H1 (cell line): ENCODE results near the gene PTPN22. TPM values are rescaled to one million over a fixed set of nuclear protein-coding genes. Genes with fewer than 3 reads are reported as not detected.

Experiments used
- CTCF ChIA-PET: fragments of 300-600 bp; sonication (Branson Sonifier 250); formaldehyde crosslinking; loops from one replicate; lab custom pipeline; 2021; ENCODE audit not compliant: partially characterized antibody; lab: Charles Lee
- POLR2A ChIA-PET: fragments of 300-600 bp; sonication (Branson Sonifier 250); formaldehyde crosslinking; loops from one replicate; lab custom pipeline; 2021; ENCODE audit warnings: inconsistent platforms; ENCODE audit not compliant: partially characterized antibody; lab: Charles Lee
- DNase-seq, 2 experiments: peaks; one replicate each; pipeline versions ENCODE4 v3.0.0 to v3.0.0-alpha.2; 2010 to 2022; ENCODE audit warnings: low spot score in 2 of 2, low read depth in 1 of 2, mixed read lengths in 1 of 2
- FAIRE-seq: peaks from 2 replicates; lab custom pipeline; 2011; peaks lifted over from hg19 to GRCh38; lab: Jason Lieb, UNC
- H2AFZ ChIP-seq: 2 replicates; pipeline ENCODE4 v1.8.1; 2012; ENCODE audit warnings: low read length, inconsistent platforms
- H2AK5ac ChIP-seq: 2 replicates; pipeline ENCODE4 v1.6.1; 2013; ENCODE audit warnings: low read depth, low read length
- H2BK120ac ChIP-seq: replicated peaks from 2 replicates; pipeline ENCODE3; 2013; ENCODE audit warnings: low read depth, low read length, inconsistent platforms
- H2BK12ac ChIP-seq: 2 replicates; pipeline ENCODE4 v1.6.1; 2013; ENCODE audit warnings: low read depth, low read length
- H2BK15ac ChIP-seq: 2 replicates; pipeline ENCODE4 v1.6.1; 2013; ENCODE audit warnings: low read length
- H2BK20ac ChIP-seq: 2 replicates; pipeline ENCODE4 v1.6.1; 2013; ENCODE audit warnings: low read length
- H2BK5ac ChIP-seq: 2 replicates; pipeline ENCODE4 v1.6.1; 2013; ENCODE audit warnings: low read depth, low read length
- H3K14ac ChIP-seq: 2 replicates; pipeline ENCODE4 v1.6.1; 2013; ENCODE audit warnings: inconsistent platforms; ENCODE audit not compliant: insufficient read length
- H3K18ac ChIP-seq: 2 replicates; pipeline ENCODE4 v1.6.1; 2013; ENCODE audit warnings: low read length; ENCODE audit errors: extremely low read depth
- H3K23ac ChIP-seq: 2 replicates; pipeline ENCODE4 v1.6.1; 2013; ENCODE audit warnings: inconsistent platforms; ENCODE audit not compliant: insufficient read length
- H3K23me2 ChIP-seq: 2 replicates; pipeline ENCODE4 v1.6.1; 2013; ENCODE audit warnings: low read depth, low read length
- H3K27ac ChIP-seq: 2 replicates; pipeline ENCODE4 v1.6.1; 2011; ENCODE audit warnings: low read depth, low read length, inconsistent platforms
- H3K27me3 ChIP-seq, 4 experiments: replicated peaks in 1 of 4; 1 replicate in 1 of 4; 2 replicates in 3 of 4; pipeline versions ENCODE4 v1.6.1 to v1.8.1; 2011 to 2013; ENCODE audit warnings: low read length in 3 of 4, mild to moderate bottlenecking in 3 of 4, inconsistent platforms in 2 of 4, mixed read lengths in 2 of 4, moderate library complexity in 1 of 4; ENCODE audit not compliant: control insufficient read depth in 3 of 4, insufficient read depth in 3 of 4; ENCODE audit errors: extremely low read depth in 1 of 4
- H3K36me3 ChIP-seq, 4 experiments: 2 replicates each; pipeline versions ENCODE4 v1.6.1 to v1.8.1; 2011 to 2013; ENCODE audit warnings: mild to moderate bottlenecking in 4 of 4, low read length in 3 of 4, moderate library complexity in 2 of 4, control low read depth in 1 of 4, inconsistent platforms in 1 of 4; ENCODE audit not compliant: insufficient read depth in 4 of 4, control insufficient read depth in 2 of 4
- H3K4ac ChIP-seq: replicated peaks from 2 replicates; pipeline ENCODE3; 2013; ENCODE audit warnings: low read length, low read depth, mixed read lengths, inconsistent platforms; ENCODE audit not compliant: insufficient read length
- H3K4me1 ChIP-seq, 4 experiments: replicated peaks in 1 of 4; 1 replicate in 1 of 4; 2 replicates in 3 of 4; pipeline versions ENCODE4 v1.6.1 to v1.8.1; 2011 to 2013; ENCODE audit warnings: low read length in 3 of 4, inconsistent platforms in 2 of 4, mixed read lengths in 1 of 4; ENCODE audit not compliant: insufficient read depth in 4 of 4, control insufficient read depth in 3 of 4
- H3K4me2 ChIP-seq, 2 experiments: 2 replicates each; pipeline versions ENCODE4 v1.6.1 to v1.8.1; 2011 to 2013; ENCODE audit warnings: low read depth in 2 of 2, low read length in 2 of 2, control low read depth in 1 of 2, inconsistent platforms in 1 of 2, mild to moderate bottlenecking in 1 of 2; ENCODE audit not compliant: insufficient read depth in 1 of 2
- H3K4me3 ChIP-seq, 4 experiments: fragments of 200-600, 300-600 bp in 1 of 4; sonication (generic), shearing (Covaris generic), sonication (Bioruptor Twin) in 1 of 4; 2 replicates each; pipeline versions ENCODE4 v1.5.1 to v1.8.1; 2011 to 2016; ENCODE audit warnings: low read length in 4 of 4, low read depth in 3 of 4, control low read depth in 2 of 4, inconsistent platforms in 2 of 4, mild to moderate bottlenecking in 2 of 4, mixed read lengths in 1 of 4, moderate library complexity in 1 of 4; ENCODE audit not compliant: insufficient read depth in 2 of 4; ENCODE audit errors: extremely low read depth in 1 of 4
- H3K56ac ChIP-seq: replicated peaks from 2 replicates; pipeline ENCODE3; 2013; ENCODE audit warnings: low read depth, mild to moderate bottlenecking, mixed read lengths, low read length, inconsistent platforms; ENCODE audit not compliant: insufficient read length
- H3K79me1 ChIP-seq: 2 replicates; pipeline ENCODE4 v1.6.1; 2013; ENCODE audit warnings: low read depth, low read length, control low read depth
- H3K79me2 ChIP-seq, 2 experiments: 2 replicates each; pipeline versions ENCODE4 v1.6.1 to v1.8.1; 2012 to 2013; ENCODE audit warnings: low read length in 2 of 2, mild to moderate bottlenecking in 2 of 2, inconsistent platforms in 1 of 2; ENCODE audit not compliant: insufficient read depth in 2 of 2, control insufficient read depth in 1 of 2
- H3K9ac ChIP-seq, 4 experiments: replicated peaks in 1 of 4; 1 replicate in 1 of 4; 2 replicates in 3 of 4; pipeline versions ENCODE4 v1.6.1 to v1.8.1; 2011 to 2013; ENCODE audit warnings: low read depth in 3 of 4, low read length in 3 of 4, control low read depth in 2 of 4, mild to moderate bottlenecking in 2 of 4, moderate library complexity in 2 of 4, inconsistent platforms in 1 of 4; ENCODE audit errors: extremely low read depth in 1 of 4
- H3K9me3 ChIP-seq, 2 experiments: 2 replicates each; pipeline versions ENCODE4 v1.6.1 to v1.8.1; 2012 to 2013; ENCODE audit warnings: mild to moderate bottlenecking in 2 of 2, moderate library complexity in 2 of 2, control low read depth in 1 of 2, inconsistent platforms in 1 of 2, low read depth in 1 of 2, low read length in 1 of 2, mixed read lengths in 1 of 2; ENCODE audit not compliant: insufficient read depth in 2 of 2
- H4K20me1 ChIP-seq, 2 experiments: replicated peaks in 1 of 2; 2 replicates each; pipeline versions ENCODE3 to v1.8.1; 2011 to 2013; ENCODE audit warnings: inconsistent platforms in 2 of 2, low read length in 2 of 2, mild to moderate bottlenecking in 1 of 2; ENCODE audit not compliant: insufficient read depth in 2 of 2, control insufficient read depth in 1 of 2
- H4K5ac ChIP-seq: 2 replicates; pipeline ENCODE4 v1.6.1; 2013; ENCODE audit warnings: low read length, low read depth, mixed read lengths, inconsistent platforms; ENCODE audit not compliant: insufficient read length
- H4K8ac ChIP-seq: 2 replicates; pipeline ENCODE4 v1.8.0; 2013; ENCODE audit warnings: mild to moderate bottlenecking, moderate library complexity, low read length, inconsistent platforms; ENCODE audit not compliant: insufficient read depth; ENCODE audit errors: extremely low read depth
- H4K91ac ChIP-seq: replicated peaks from 2 replicates; pipeline ENCODE3; 2013; ENCODE audit warnings: low read length, mixed read lengths, inconsistent platforms; ENCODE audit not compliant: insufficient read length
- CEBPB ChIP-seq: IDR thresholded peaks from 2 replicates; pipeline ENCODE4 v1.6.1; 2012; ENCODE audit warnings: low read depth, low read length
- RNF2 ChIP-seq: fragments of 200-900, 300-1000 bp; sonication (generic); IDR thresholded peaks from 2 replicates; pipeline ENCODE4 v1.7.1; 2016; ENCODE audit warnings: borderline replicate concordance, low read depth, mild to moderate bottlenecking, antibody characterized with exemption, low read length; ENCODE audit not compliant: poor library complexity, severe bottlenecking; ENCODE audit errors: missing control alignments
- WGBS, 2 experiments: shearing (Covaris generic) in 1 of 2; methylation state at CpG; one replicate each; pipeline versions ENCODE4 v1.1.6 to v1.1.7; 2013 to 2015; ENCODE audit warnings: low lambda C conversion rate in 2 of 2, mixed read lengths in 2 of 2, inconsistent platforms in 1 of 2, low coverage in 1 of 2, missing lambda C conversion rate in 1 of 2; ENCODE audit not compliant: insufficient replicate concordance in 2 of 2, insufficient coverage in 1 of 2, insufficient read length in 1 of 2; ENCODE audit errors: extremely low coverage in 1 of 2, missing lambda C conversion rate in 1 of 2; 5-methylcytosine and 5-hydroxymethylcytosine counted together
- polyA plus RNA-seq, 7 experiments: library from polyadenylated mRNA; depleted of rRNA in 3 of 7; stranded (reverse) in 5 of 7; unstranded in 2 of 7; fragments of >200 nt in 5 of 7; fragments of 200-250 nt in 2 of 7; gene quantifications; 1 replicate in 5 of 7; 2 replicates in 1 of 7; 4 replicates in 1 of 7; pipeline versions ENCODE4 v1.2.1 to v1.2.3, GENCODE V29; 2011 to 2013; ENCODE audit warnings: missing spikeins in 2 of 7, mixed read lengths in 2 of 7
- total RNA-seq: library from RNA; stranded (reverse); fragmentation: NEBNext Ultra II Directional; extraction: Animal tissue kit (Norgen Biotek cat#: 25700); gene quantifications from 2 replicates; pipeline ENCODE4 v1.2.1, GENCODE V29; 2021

The PTPN22 gene
- total and polyA plus RNA-seq, 2 of the 8 experiments (the other 6 are each of a cell fraction or from before 2014, with no cell fraction given): not detected

- POLR2A ChIA-PET: interaction anchor here (0.6 to 0.8 kb wide), 3 partner anchors 11 to 14 kb away, joined by 3 read pairs; no protein-coding TSS in a partner anchor
- peaks cover 2 to 5% of the 10 kb centered on the region in 2 experiments for H4K20me1 ChIP-seq
Measured at GRCh38 chr1:113804421-113805255, 66.9 kb downstream of the PTPN22 start.

More at GRCh38 chr1:113804421-113805255, 66.9 kb downstream of the PTPN22 start:
- Histone ChIP-seq H4K5ac (no peak overlapping the region), H2BK12ac (no peak overlapping the region), H3K56ac (peak overlapping the region; percentile 79), H3K9me3 (no peaks in the 10 kb centered on the region), H3K36me3 (no peaks in the 10 kb centered on the region), H2BK5ac (no peak overlapping the region), H3K4me1 (peaks cover 0 to 6% (median 0%) of the 10 kb centered on the region in 4 experiments; a peak in 2 of 7 replicates), H3K79me1 (no peaks in the 10 kb centered on the region; the same call in 1 of the 2 replicates), H3K23me2 (no peaks in the 10 kb centered on the region), H3K4me3 (no peak overlapping the region), H2BK120ac (no peak overlapping the region), H4K91ac (no peak overlapping the region), H3K23ac (no peak overlapping the region), H3K27ac (no peak overlapping the region), H3K4ac (no peak overlapping the region), H3K79me2 (peaks cover 12 to 92% of the 10 kb centered on the region in 2 experiments), H4K8ac (no peak overlapping the region), H2BK15ac (no peak overlapping the region), H2AK5ac (no peak overlapping the region), H3K27me3 (no peaks in the 10 kb centered on the region), H3K18ac (no peak overlapping the region), H3K9ac (no peak overlapping the region), H3K4me2 (no peak overlapping the region), H2AFZ (no peak overlapping the region), H3K14ac (no peak overlapping the region), H2BK20ac (no peak overlapping the region)
- TF ChIP-seq RNF2 (no peak), CEBPB (peak; percentile 46; the same call in 1 of the 2 replicates)
- WGBS, 2 experiments: 88% methylated on average over 8 of the region's 8 CpGs; no CpG with 5 or more reads in 1 of the 2 experiments
- DNase-seq: no peak
- CTCF ChIA-PET: interaction anchor here (0.6 to 1.3 kb wide), 3 partner anchors 10 to 91 kb away, joined by 3 to 4 read pairs (median 4); no protein-coding TSS in a partner anchor
- FAIRE-seq: no peak
